KOPT-K1 (cell line): ENCODE data around the gene TRIM38.
"Not testable (repeated sequence)": the region's sequence is repeated elsewhere in the genome, so short reads cannot be mapped to it uniquely, and the experiment has no call there.

ENCODE experiments used
- H3K27ac ChIP-seq: fragments of 200-600 bp; sonication (generic); 2 replicates; pipeline ENCODE4 v1.5.1; 2016; ENCODE audit warnings: antibody characterized with exemption, mild to moderate bottlenecking, low read depth, low read length; ENCODE audit not compliant: poor library complexity, severe bottlenecking
- H3K36me3 ChIP-seq: fragments of 200-600 bp; sonication (generic); 2 replicates; pipeline ENCODE4 v1.5.1; 2017; ENCODE audit warnings: antibody characterized with exemption, mild to moderate bottlenecking, low read length, moderate library complexity; ENCODE audit not compliant: insufficient read depth
- H3K9me3 ChIP-seq: fragments of 200-600 bp; sonication (generic); 2 replicates; pipeline ENCODE4 v1.5.1; 2017; ENCODE audit warnings: antibody characterized with exemption, low read length, mild to moderate bottlenecking; ENCODE audit not compliant: insufficient read depth, poor library complexity, severe bottlenecking

Gene TRIM38

GRCh38 chr6:25930532-25931410 lies 31.8 kb upstream of the TRIM38 start, which contains the start of gene SLC17A2:
SLC17A2 (minus strand) TSS chr6:25930691; CDS start chr6:25925796, 4,895 bp downstream.
- Histone ChIP-seq H3K27ac (no peak within 1 kb of the TSS), H3K36me3 (no peaks in the 10 kb centered on the region), H3K9me3 (no peaks in the 10 kb centered on the region)

- Histone ChIP-seq H3K36me3 (no peaks in the 10 kb centered on the region), H3K9me3 (no peaks in the 10 kb centered on the region), H3K27ac (no peak overlapping the region)
Measured at GRCh38 chr6:25931411-25931709, 31.2 kb upstream of the TRIM38 start.

DNA sequence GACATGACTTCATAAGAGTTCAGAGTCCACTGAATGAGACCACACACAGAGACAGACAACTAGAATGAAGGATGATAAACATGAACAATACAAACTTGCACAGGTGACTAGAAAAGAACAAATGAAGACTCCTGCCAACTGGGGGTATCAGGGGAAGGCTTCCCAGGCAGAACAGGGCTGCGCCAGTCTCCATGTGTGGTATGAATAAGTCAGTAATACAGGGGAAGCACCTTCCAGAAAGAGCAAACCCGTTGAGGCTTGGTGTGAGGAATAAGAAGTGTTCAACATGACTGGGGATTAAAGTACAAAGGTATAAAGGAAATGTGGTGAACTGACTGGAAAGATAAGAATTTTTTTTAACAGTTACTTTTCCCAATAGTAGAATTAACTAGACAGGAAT lies 28.4 kb upstream of the TRIM38 start:
- Histone ChIP-seq H3K27ac (no peak overlapping the region), H3K9me3 (no peaks in the 10 kb centered on the region), H3K36me3 (no peaks in the 10 kb centered on the region)

- H3K36me3 ChIP-seq, result no peaks in the 10 kb centered on the region
- H3K27ac ChIP-seq, result no peak overlapping the region
- H3K9me3 ChIP-seq, result no peaks in the 10 kb centered on the region
Measured at GRCh38 chr6:25934735-25935313, 27.8 kb upstream of the TRIM38 start.

DNA sequence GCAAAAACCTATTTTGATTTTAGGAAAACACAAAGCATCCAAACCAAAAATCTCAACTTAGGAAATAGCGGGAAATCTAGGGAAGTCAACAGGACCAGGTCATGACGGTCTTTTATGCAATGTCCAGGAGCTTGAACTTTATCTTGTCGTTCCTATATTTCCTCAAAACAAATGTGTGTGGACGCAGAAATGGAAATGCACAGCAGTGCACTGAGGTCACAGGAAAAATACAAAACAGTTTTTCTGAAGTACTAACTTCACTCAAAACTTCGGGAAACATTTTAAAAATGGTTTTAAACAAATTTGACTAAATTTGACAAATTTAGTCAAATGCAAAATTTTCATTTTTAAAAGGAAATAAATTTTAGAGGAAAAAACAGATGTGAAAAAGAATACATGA lies 26.6 kb upstream of the TRIM38 start:
- no peak overlapping the region for H3K27ac ChIP-seq
- H3K9me3 ChIP-seq, result no peaks in the 10 kb centered on the region
- no peaks in the 10 kb centered on the region for H3K36me3 ChIP-seq

DNA sequence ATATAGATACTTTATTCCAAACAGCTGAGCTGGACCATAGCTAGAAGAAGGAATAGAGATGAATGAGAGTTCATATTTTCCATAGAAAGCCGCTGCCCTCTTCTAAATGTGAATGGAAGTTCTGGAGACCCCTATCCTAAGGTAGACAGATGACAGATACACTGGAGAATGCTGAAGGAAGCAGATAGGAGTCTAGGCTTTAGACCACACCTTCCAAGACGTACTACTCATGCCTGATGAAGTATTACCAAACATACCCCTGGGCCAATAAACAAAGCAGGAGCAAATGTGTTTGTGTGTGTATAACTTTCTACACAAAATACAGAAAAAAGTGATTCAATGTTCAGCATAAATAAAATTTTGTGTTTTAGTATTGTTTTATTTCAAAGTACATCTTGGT lies 23.0 kb upstream of the TRIM38 start:
- Histone ChIP-seq H3K9me3 (no peaks in the 10 kb centered on the region), H3K36me3 (no peaks in the 10 kb centered on the region), H3K27ac (no peak overlapping the region)

- Histone ChIP-seq H3K36me3 (no peaks in the 10 kb centered on the region), H3K9me3 (peaks cover 11% of the 10 kb centered on the region), H3K27ac (no peak overlapping the region)
Measured at GRCh38 chr6:25942561-25943147, 19.9 kb upstream of the TRIM38 start.

- Histone ChIP-seq H3K36me3 (no peaks in the 10 kb centered on the region), H3K9me3 (peaks cover 11% of the 10 kb centered on the region), H3K27ac (no peak overlapping the region)
Measured at GRCh38 chr6:25943887-25944286, 18.7 kb upstream of the TRIM38 start.

DNA sequence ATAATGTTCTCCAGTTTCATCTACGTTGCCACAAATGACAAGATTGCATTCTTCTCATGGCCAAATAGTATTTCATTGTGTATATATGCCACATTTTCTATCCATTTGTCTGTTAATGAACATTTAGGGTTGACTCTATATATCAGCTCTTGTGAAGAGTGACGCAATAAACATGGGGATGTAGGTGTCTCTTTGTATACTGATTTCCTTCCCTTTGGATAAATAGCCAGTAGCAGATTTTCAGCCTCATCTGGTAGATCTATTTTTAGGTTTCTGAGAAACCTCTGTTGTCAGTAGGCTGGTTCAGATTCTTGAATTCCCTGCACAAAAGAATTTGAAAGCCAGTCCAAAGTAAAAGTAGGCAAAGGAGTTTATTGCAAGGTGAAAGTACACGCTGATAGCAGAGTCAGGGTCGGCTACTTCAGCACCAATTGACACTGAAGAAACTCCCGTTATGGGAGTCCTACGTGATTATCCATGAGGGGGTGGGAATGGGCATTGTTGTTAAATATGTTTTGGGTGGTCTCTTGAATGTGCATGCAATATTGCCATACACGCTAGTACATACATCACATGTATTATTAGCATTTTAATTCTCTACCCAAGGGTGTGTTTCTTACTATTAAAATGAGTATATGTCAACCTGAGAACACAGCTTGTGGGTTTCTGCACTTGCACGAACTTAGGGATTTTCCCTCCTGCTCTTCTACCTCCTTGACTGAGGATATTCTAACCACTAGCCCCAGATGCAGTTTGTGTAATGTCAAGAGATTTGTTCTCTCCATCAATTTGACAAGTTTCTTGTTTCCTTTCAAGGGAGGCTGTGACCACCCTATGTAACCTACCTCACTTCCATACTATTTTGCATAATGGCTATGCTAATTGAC lies 17.7 kb upstream of the TRIM38 start:
- no peak overlapping the region for H3K27ac ChIP-seq
- peaks cover 11% of the 10 kb centered on the region for H3K9me3 ChIP-seq
- H3K36me3 ChIP-seq, result no peaks in the 10 kb centered on the region

GRCh38 chr6:25945738-25946137 lies 16.9 kb upstream of the TRIM38 start:
- H3K36me3 ChIP-seq, H3K27ac ChIP-seq: not testable (repeated sequence)

DNA sequence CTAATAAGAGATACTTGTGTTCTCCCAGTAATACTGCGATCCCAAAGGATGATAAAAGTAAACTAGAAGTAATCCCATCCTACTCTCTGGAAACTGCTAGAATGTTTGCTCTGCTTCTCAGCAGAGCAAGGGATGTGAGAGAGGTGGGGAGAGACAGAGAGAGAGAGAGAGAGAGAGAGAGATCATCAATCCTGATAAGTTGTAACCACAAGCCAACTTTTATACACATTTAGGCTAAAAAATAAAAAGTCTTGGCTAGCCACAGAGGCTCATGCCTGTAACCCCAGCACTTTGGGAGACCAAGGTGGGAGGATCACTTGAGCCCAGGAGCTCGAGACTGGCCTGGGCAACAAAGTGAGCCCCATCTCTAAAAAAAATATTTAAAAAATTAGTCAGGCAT lies 16.0 kb upstream of the TRIM38 start:
- no peaks in the 10 kb centered on the region for H3K36me3 ChIP-seq
- H3K27ac ChIP-seq, result no peak overlapping the region
- H3K9me3 ChIP-seq, result peaks cover 11% of the 10 kb centered on the region

More at GRCh38 chr6:25945738-25946137, 16.9 kb upstream of the TRIM38 start:
- peaks cover 11% of the 10 kb centered on the region for H3K9me3 ChIP-seq

DNA sequence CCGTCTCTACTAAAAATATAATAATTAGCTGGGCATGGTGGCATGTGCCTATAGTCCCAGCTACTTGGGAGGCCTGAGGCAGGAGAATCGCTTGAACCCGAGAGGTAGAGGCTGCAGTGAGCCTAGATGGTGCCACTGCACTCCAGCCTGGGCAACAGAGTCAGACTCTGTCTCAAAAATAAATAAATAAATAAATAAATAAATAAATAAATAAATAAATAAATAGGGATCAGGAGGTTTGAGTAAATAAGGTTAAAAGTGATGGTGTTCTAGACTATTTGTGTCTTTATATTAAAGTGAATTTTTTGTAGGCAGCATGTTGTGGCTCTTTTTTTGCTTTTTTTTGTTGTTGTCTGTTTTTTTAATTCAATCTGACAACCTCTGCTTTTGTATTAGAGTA lies 15.1 kb upstream of the TRIM38 start:
- peaks cover 11% of the 10 kb centered on the region for H3K9me3 ChIP-seq
- not testable (repeated sequence) for H3K36me3 ChIP-seq, H3K27ac ChIP-seq

- Histone ChIP-seq H3K9me3 (peaks cover 11% of the 10 kb centered on the region), H3K36me3 (no peaks in the 10 kb centered on the region), H3K27ac (no peak overlapping the region)
Measured at GRCh38 chr6:25949695-25950094, 12.9 kb upstream of the TRIM38 start.

DNA sequence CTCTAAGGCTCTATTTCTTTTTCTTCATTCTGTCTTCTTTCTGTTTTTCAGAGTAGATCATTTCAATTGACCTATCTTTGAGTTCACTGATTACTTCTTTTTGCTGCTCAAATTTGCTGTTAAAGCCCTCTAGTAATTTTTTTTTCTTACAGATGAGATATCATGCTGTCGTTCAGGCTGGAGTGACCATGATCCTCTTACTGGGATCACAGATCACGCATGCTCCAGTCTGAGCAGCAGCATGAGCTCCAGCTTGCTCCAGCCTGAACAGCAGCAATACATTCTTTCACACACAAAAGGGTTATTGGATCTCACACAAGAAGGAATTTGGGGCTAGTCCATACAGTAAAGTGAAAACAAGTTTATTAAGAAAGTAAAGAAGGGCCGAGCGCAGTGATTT lies 12.3 kb upstream of the TRIM38 start:
- Histone ChIP-seq H3K36me3 (no peaks in the 10 kb centered on the region), H3K9me3 (peaks cover 8% of the 10 kb centered on the region), H3K27ac (no peak overlapping the region)
